Left ventricle myocardium inferior (tissue), 1 donor: ENCODE data around the gene IGF1R. TPM values are rescaled to one million over a fixed set of nuclear protein-coding genes. Genes with fewer than 3 reads are reported as not detected.

Source experiments
- DNase-seq: peaks from one replicate; pipeline ENCODE4 v3.0.0-alpha.2; 2020
- H3K27ac ChIP-seq: fragments of 200-600 bp; replicated peaks from 2 replicates; pipeline ENCODE4 v1.8.0; 2021
- H3K27me3 ChIP-seq: fragments of 200-600 bp; 2 replicates; pipeline ENCODE4 v1.8.0; 2021; ENCODE audit warnings: low read depth
- H3K36me3 ChIP-seq: fragments of 200-600 bp; 2 replicates; pipeline ENCODE4 v1.8.0; 2021
- H3K4me1 ChIP-seq: fragments of 200-600 bp; 2 replicates; pipeline ENCODE4 v1.8.0; 2021
- H3K4me3 ChIP-seq: fragments of 200-600 bp; 2 replicates; pipeline ENCODE4 v1.8.0; 2021; ENCODE audit warnings: mild to moderate bottlenecking, moderate library complexity
- H3K9me3 ChIP-seq: fragments of 200-600 bp; replicated peaks from 2 replicates; pipeline ENCODE4 v1.8.0; 2021
- intact Hi-C: fragments of 100-400 bp; cut with micrococcal nuclease; formaldehyde crosslinking; loops from one replicate; pipeline ENCODE4 v1.11.0; 2022
- total RNA-seq: library from RNA; stranded (reverse); fragmentation: NEBNext Ultra II Directional; extraction: Animal tissue kit (Norgen Biotek cat#: 25700); gene quantifications from one replicate; pipeline ENCODE4 v1.2.1, GENCODE V29; 2021
- TF ChIP-seq, protein P1 (sequence below): fragments of 200-600 bp; IDR thresholded peaks from 2 replicates; pipeline ENCODE4 v1.8.0; 2021; ENCODE audit warnings: antibody characterized with exemption, mild to moderate bottlenecking, borderline replicate concordance
- donor health status: DM: no; HTN: yes; CAD: no; lungs with severe emphysema.

Gene IGF1R
- total RNA-seq, 1 donor from 2014 or later = 37.2 TPM

DNA sequence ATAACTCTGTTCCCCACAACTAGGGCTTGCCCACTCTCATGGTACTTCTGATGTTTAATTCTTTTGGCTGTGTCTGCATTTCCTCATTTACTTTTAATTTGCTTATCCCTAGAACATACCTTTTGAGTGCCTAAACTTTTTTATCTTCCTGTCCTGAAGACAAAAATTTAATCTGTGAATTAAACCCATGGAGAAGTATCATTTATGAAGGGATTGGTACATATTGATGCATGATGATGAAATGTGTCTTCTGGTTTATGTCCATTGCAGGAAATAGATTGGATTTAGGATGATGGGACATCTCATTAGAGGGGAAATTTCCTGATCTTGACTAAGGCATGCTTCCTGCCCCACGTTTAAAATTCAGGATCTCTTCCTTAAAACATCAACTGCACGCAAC, 249.8 kb downstream of the IGF1R start:
- Histone ChIP-seq H3K4me3 (no peak overlapping the region), H3K27ac (no peak overlapping the region), H3K9me3 (no peaks in the 10 kb centered on the region), H3K4me1 (peaks cover 29% of the 10 kb centered on the region), H3K36me3 (peaks cover 23% of the 10 kb centered on the region), H3K27me3 (no peaks in the 10 kb centered on the region)
- intact Hi-C loops = no loop called here
- TF ChIP-seq, protein P1, sequence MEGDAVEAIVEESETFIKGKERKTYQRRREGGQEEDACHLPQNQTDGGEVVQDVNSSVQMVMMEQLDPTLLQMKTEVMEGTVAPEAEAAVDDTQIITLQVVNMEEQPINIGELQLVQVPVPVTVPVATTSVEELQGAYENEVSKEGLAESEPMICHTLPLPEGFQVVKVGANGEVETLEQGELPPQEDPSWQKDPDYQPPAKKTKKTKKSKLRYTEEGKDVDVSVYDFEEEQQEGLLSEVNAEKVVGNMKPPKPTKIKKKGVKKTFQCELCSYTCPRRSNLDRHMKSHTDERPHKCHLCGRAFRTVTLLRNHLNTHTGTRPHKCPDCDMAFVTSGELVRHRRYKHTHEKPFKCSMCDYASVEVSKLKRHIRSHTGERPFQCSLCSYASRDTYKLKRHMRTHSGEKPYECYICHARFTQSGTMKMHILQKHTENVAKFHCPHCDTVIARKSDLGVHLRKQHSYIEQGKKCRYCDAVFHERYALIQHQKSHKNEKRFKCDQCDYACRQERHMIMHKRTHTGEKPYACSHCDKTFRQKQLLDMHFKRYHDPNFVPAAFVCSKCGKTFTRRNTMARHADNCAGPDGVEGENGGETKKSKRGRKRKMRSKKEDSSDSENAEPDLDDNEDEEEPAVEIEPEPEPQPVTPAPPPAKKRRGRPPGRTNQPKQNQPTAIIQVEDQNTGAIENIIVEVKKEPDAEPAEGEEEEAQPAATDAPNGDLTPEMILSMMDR = no peak
- no peak for DNase-seq

DNA sequence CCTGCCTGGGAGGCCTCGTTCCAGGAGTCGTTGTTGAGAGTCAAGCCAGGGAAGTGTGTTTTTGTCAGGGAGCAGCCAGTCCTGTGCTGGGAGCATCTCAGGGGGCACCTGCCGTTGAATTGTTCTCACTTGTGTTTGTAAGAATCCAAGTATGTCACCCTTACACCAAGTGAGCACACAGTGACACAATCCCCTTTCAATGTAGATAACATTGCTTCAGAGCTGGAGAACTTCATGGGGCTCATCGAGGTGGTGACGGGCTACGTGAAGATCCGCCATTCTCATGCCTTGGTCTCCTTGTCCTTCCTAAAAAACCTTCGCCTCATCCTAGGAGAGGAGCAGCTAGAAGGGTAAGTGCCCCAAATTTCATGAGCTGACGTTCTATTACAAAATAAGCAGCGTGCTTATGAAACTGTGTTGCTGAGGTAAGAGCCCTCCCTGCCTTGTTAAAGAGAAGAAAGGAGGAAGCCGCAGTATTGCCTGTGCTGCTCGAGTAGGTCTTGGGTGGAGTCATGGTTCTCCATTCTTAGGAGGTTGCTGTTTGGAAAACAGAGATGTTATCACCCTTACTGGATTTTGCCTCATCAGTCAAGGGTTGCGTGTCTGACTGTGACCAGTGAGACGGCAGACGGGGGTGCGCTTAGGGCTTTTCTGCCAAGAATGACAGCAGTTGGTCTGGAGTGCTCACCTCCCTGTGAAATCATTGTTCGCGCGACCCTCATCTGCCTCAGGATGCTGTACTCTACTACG, 251.1 kb downstream of the IGF1R start:
- TF ChIP-seq, protein P1 = no peak
- Histone ChIP-seq H3K9me3 (no peaks in the 10 kb centered on the region), H3K4me3 (no peak overlapping the region), H3K36me3 (peaks cover 23% of the 10 kb centered on the region), H3K27me3 (no peaks in the 10 kb centered on the region), H3K27ac (no peak overlapping the region), H3K4me1 (peaks cover 33% of the 10 kb centered on the region)
- DNase-seq = no peak
- intact Hi-C loops = no loop called here

DNA sequence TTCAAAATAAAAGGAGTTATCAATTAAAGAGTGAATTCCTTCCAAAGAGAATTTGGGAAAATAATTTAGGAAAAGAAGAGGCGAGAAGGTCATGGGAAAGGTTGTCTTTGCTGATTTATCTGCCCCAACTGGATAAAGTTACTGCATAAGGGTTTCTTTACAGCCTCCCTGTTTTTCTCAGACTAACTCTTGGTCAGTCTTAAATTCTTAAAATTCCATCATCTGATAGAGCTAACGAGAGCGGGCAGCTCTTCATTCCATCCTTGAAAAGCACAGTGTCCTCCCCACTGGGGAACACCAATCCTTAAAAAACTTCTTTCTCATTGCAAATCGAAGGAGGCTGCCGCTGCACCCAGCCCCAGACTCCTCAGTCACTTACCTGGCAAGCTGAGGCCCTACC, 252.0 kb downstream of the IGF1R start:
- Histone ChIP-seq H3K9me3 (no peaks in the 10 kb centered on the region), H3K27ac (no peak overlapping the region), H3K4me3 (no peak overlapping the region), H3K4me1 (peaks cover 41% of the 10 kb centered on the region), H3K27me3 (no peaks in the 10 kb centered on the region), H3K36me3 (peaks cover 23% of the 10 kb centered on the region)
- no peak for DNase-seq
- intact Hi-C loops = no loop called here
- TF ChIP-seq, protein P1 = no peak

DNA sequence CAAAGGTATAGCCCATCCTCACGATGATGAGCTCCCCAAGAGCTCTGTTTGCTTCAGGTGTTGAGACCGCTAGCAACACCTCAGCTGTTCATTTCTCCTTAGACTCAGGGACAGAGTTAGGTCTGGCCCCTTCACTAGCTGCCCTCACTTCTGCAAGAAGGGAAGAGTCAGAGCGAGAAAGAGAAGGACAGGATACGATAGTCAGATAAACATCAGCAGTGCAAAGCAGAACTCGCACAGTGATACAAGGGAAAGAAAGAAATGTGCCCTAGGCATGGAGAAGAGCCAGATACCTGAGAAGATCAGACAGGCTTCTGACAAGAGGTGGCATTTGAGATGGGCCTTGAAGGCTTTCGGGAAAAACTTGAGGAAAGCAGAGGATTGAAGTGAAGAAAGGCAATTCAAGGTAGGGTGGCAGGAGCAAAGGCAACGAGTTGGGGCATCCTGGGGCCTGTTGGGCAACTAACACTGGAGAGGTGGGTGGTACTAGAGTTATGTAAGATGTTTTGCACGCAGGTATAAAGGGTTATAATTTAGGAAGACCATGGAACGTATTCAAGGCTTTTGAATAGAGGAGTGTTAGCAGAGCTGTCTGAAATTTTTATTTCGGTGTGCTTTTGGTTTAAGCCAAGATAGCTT, 253.2 kb downstream of the IGF1R start:
- H3K4me3 ChIP-seq = no peak overlapping the region

DNA sequence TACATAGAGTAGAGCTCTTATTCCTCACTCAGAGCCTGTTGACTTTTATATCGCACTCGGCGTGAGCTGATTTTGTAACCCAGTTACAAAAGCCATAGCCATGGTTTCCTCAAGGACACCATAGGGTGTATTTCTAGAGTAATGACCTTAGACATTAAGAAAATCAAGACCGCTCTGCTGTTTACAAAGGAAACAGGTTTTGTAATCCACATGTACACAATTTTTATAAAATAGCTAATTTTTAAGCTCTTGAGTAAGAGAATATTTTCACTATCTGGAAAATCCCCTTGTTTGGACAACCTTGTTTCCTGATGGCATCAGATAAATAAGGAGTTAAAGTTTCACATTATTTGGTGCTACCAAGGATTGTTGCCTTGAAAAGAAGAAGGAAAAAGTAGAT, 254.6 kb downstream of the IGF1R start:
- no peak overlapping the region for H3K4me3 ChIP-seq
- H3K9me3 ChIP-seq = no peaks in the 10 kb centered on the region
- peaks cover 16% of the 10 kb centered on the region for H3K36me3 ChIP-seq
- H3K27ac ChIP-seq = no peak overlapping the region
- H3K4me1 ChIP-seq = peaks cover 49% of the 10 kb centered on the region
- TF ChIP-seq, protein P1 = no peak
- intact Hi-C loops = no loop called here
- H3K27me3 ChIP-seq = no peaks in the 10 kb centered on the region
- no peak for DNase-seq

More for the DNA sequence above, 253.2 kb downstream of the IGF1R start:
- no peak overlapping the region for H3K27ac ChIP-seq
- no peaks in the 10 kb centered on the region for H3K27me3 ChIP-seq
- H3K36me3 ChIP-seq = peaks cover 22% of the 10 kb centered on the region
- TF ChIP-seq, protein P1 = no peak
- no peaks in the 10 kb centered on the region for H3K9me3 ChIP-seq
- no peak for DNase-seq
- peaks cover 40% of the 10 kb centered on the region for H3K4me1 ChIP-seq
- intact Hi-C loops = no loop called here
